Fibroblast of mammary gland (primary cell): ENCODE results near the gene DNAAF2.
"Not testable (repeated sequence)": the region's sequence is repeated elsewhere in the genome, so short reads cannot be mapped to it uniquely, and the experiment has no call there.

Experiments used
- DNase-seq: peaks from one replicate; pipeline ENCODE4 v3.0.0-alpha.2; 2010; ENCODE audit warnings: low read depth
- H3K4me3 ChIP-seq: 2 replicates; pipeline ENCODE4 v1.5.1; 2011; ENCODE audit warnings: low read depth, mild to moderate bottlenecking, low read length, moderate library complexity; ENCODE audit not compliant: control insufficient read depth
- CTCF ChIP-seq: conservative IDR thresholded peaks from 2 replicates; pipeline ENCODE4 v1.5.1; 2011; ENCODE audit warnings: low read depth, low read length, inconsistent platforms; ENCODE audit not compliant: control insufficient read depth, insufficient read depth

Gene DNAAF2

GRCh38 chr14:49634547-49635334 is at the start of gene DNAAF2:
Gene DNAAF2, minus strand, starts transcription at chr14:49635244. Its CDS starts 95 bp downstream, at chr14:49635149.
- no peak for TF ChIP-seq CTCF
- DNase-seq = peak; percentile 73
- peak within 1 kb of the TSS; percentile 92 for H3K4me3 ChIP-seq

GRCh38 chr14:49679271-49679670 is 44.2 kb upstream of the DNAAF2 start:
- H3K4me3 ChIP-seq = no peak overlapping the region
- no peak for TF ChIP-seq CTCF
- peak; percentile 33 for DNase-seq

GRCh38 chr14:49677643-49678042 is 42.6 kb upstream of the DNAAF2 start:
- H3K4me3 ChIP-seq = no peak overlapping the region
- no peak for DNase-seq
- peak; percentile 9 for TF ChIP-seq CTCF

- DNase-seq = no peak
- TF ChIP-seq CTCF = no peak
- no peak overlapping the region for H3K4me3 ChIP-seq
These were observed 38.5 kb upstream of the DNAAF2 start for GRCh38 chr14:49673586-49673985.

GRCh38 chr14:49670475-49670874 is 35.4 kb upstream of the DNAAF2 start:
- DNase-seq = no peak
- no peak overlapping the region for H3K4me3 ChIP-seq
- no peak for TF ChIP-seq CTCF

GRCh38 chr14:49659526-49660455 is 24.7 kb upstream of the DNAAF2 start:
- DNase-seq = no peak
- no peak for TF ChIP-seq CTCF
- H3K4me3 ChIP-seq = no peak overlapping the region

- DNase-seq = peak; percentile 35
- not testable (repeated sequence) for H3K4me3 ChIP-seq
These were observed 22.5 kb upstream of the DNAAF2 start for GRCh38 chr14:49657500-49657899.
